Ecto neural progenitor cell (in vitro differentiated cells): Measurements from ENCODE around the gene GPRIN3.
"Not testable (repeated sequence)": the region's sequence is repeated elsewhere in the genome, so short reads cannot be mapped to it uniquely, and the experiment has no call there.

Source experiments
- DNase-seq: peaks from one replicate; pipeline ENCODE4 v3.0.0-alpha.2; 2018; ENCODE audit warnings: low spot score

The GPRIN3 gene

DNA sequence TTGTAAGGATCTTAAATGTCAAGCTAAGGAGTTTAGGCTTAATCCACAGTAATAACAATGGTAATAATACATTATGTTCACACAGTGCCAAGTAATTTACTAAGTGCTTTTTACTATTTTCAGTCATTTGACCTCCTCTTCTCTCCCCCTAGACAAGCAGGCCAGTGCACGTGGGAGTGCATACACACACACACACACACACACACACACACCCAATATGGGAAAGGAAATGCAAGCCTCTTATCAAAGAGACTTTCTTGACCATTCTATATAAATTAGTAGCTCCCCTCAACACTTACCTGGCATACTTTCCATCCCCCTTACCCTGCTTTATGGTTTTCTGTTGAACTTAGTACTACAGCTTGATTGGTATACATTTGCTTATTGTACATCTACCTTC, 3.8 kb upstream of the GPRIN3 start:
- no peak for DNase-seq

DNA sequence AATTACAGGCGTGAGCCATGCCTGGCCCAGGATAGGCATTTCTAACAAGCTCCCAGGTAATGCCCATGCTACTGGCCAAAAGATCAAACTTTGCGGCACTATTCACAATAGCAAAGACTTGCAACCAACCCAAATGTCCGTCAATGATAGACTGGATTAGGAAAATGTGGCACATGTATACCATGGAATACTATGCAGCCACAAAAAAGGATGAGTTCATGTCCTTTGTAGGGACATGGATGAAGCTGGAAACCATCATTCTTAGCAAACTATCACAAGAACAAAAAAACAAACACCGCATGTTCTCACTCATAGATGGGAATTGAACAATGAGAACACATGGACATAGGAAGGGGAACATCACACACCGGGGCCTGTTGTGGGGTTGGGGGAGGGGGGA, 1.6 kb upstream of the GPRIN3 start:
- not testable (repeated sequence) for DNase-seq

- DNase-seq = no peak
These were observed 531 bp upstream of the GPRIN3 start for GRCh38 chr4:89308161-89308500.

GRCh38 chr4:89307178-89307445, 488 bp downstream of the GPRIN3 start:
- no peak for DNase-seq

DNA sequence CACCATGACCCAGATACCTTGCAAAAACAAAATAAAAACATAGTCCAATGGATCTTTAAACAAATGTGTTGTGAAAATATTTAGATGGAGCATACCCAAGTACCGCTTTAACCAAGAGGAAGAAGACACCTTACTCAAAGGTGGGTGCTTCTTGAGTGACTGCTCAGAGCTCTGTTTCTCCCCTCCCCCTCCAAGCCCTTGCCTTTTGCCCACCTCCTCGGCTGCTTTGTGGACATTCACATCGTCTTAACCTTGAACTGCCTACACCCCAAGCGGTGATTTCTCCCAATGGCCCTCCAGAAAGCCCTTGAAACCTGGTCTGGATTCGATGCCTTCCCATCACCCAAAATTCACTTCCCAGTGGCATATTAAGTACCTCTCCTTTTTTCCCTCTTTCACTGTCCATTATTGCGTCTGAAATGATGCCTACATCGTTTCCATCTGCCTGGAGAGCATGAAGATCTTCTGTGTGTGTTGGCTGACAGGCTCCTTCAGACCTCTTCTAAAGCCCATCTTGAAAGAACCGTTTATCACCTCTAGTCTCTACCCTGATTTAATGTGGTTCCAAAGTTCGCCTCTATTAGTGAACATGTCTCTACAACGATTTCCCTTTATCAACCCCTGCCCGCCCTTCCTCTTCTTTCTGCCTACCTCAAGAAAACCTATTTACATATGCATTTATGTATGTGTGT, 968 bp downstream of the GPRIN3 start:
- DNase-seq = no peak

GRCh38 chr4:89305712-89306437, 1.7 kb downstream of the GPRIN3 start:
- DNase-seq = no peak

DNA sequence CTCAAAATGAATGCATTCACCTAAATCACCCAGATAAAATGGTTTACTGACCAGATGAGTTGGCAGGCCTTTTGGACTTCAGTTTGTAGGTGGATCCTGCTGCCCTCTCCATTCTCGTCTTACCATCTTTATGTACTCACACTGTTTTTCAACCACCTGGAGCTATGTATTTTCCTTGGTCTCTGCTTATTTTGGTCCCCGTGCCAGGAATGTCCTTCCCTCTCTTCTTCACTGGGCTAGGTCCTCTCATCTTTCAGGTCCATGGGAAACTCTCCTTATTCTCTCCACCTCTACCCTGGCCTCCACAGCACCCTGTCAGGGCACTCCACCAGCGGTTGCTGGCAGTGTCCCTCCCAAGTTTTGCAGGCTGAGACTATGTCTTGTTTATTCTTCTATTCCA, 2.6 kb downstream of the GPRIN3 start:
- no peak for DNase-seq

DNA sequence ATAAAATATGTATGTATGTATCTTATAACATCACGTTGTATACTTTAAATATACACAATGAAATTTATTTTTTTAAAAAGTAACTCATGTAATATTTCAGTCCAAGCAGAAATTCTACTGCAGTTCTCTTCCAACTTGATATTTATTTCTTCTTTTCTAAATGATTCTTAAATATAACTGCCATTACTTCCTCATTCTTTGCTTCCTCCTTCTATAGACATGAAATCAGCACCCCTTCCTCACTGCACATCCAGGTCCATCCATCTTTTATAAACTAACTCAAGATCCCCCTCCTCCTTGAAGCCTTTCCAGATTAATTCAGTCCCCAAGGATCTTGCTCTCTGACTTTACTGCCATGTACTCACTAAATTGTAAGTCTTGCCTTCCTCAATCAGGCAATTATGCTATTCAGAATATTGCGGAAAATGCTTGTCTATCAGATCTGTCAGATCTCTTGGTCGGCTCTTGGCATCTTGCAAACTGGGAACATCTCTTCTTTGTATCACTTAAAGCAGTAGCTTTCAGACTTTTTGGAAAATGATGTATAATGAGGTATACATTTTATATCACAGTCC, 3.7 kb downstream of the GPRIN3 start:
- no peak for DNase-seq

DNA sequence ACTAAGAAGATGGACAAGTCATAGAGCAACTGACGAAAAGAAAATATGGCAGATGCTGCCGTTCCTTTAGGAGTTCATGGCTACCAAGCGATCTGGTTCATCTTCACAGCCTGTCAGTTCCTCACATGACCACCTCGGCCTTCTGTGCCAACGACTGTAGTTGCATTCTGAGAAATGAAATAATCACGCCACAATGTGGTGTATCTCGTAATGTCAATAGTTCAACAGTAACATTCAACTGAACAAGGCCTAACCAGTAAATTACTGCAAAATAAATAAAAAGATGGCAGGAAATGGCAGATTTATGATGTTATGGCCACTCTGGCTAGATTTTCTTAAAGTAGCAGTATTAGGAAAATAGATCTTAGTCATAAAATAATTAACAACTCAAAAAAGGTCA, 4.4 kb downstream of the GPRIN3 start:
- DNase-seq = no peak

DNA sequence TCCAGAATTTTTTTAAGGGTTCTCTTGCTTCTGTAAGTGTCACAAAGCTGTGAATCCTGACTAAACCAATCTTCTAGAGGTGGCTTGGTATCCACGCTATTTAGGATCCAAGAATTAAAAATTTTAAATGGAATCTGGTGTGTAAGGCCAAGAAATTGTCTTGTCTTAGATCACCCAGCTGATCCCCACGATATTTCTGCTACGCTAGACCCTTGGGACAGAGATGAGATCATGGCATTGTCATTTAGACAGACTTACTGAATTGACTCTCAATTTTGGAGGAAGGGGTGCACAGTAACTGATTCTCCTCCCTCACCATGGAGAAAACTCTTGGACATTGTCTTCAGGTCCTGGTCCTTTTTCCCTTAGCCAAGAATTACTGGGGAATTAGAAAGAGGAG, 5.7 kb downstream of the GPRIN3 start:
- DNase-seq = no peak

GRCh38 chr4:89301003-89301402, 6.6 kb downstream of the GPRIN3 start:
- DNase-seq = no peak

GRCh38 chr4:89300499-89300898, 7.1 kb downstream of the GPRIN3 start:
- no peak for DNase-seq

- no peak for DNase-seq
These were observed 7.5 kb downstream of the GPRIN3 start for GRCh38 chr4:89300060-89300459.

DNA sequence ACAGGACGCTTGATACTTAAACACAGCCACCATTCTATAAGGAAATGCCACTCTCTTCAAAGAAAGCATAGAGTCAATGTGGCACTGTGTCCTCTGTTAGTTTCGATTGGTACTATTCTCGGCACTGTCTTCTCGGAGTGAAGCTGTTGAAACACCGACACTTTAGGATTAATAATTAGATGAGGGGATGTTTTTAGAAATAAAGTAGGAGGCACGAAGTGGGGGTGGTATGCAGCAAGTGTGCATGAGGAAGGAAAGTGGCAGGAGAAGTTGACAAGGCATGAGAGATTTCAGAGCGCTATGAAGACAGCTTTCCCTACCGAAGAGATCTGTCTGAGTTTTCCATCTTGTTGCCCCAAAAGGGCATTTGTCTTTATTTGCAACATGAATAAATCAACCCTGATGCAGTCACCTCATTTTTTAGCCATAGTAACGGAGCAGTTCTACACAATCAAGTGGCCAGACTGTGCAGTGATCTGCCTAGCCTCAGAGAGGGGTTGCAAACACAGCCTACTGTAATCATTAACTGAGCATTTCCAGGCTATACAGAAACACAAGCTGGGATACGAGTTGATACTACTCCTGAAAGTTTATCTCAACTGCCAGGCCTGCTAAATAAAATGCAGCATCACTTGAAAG, 8.3 kb downstream of the GPRIN3 start:
- DNase-seq = no peak

DNA sequence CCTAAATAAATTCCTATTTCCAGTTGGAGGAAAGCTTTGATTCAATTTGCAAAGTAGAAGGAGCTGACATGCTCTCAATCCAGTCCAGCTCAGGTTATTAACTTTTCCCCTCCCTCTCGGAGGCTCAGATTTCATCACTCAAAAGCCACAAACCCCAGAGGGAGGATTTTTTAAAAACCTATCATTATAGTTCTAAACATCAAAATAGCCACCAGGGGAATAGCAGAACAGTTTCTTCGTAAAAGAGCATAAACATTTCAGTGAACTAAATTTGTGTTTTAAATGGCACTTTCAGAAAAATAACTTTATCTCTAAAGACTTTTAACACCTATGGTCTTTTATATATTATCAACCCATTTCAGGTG, 8.8 kb downstream of the GPRIN3 start:
- DNase-seq = no peak

GRCh38 chr4:89298155-89298554, 9.4 kb downstream of the GPRIN3 start:
- no peak for DNase-seq

DNA sequence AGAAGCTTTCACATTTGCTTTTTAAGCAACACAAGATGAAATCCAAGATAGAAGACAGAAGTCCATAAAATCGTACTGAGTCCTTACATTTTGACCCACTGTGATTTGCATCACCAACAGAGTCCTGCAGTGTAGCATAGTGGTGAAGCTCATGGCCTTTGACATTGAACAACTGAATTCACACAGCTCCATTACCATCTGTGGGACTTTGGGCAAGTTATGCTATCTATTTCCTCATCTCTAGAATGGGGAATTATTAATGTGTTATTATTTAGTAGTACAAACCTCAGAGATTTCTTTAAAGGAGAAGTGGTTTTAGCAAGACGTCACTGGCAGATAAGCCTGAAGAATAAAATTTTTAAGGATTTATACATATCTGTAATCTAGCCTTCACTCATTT, 10.7 kb downstream of the GPRIN3 start:
- no peak for DNase-seq

DNA sequence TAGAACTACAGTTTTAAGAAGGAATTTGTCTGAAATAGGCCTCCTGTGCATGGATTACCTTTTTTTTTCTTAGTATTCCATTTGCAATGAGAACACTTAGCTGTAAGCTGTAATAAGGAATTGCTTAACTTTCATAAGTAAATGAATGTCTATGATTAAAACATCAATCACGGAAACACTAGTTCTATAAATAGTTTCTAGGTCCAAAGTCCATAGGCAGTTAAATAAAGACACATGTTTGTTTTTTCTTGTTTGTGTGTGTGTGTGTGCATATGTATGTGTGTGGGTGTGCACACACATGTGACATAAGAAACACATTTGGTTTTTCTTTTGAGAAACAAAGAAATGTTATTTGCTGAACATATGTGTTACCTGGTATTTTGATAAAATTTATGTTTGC, 11.2 kb downstream of the GPRIN3 start:
- no peak for DNase-seq

DNA sequence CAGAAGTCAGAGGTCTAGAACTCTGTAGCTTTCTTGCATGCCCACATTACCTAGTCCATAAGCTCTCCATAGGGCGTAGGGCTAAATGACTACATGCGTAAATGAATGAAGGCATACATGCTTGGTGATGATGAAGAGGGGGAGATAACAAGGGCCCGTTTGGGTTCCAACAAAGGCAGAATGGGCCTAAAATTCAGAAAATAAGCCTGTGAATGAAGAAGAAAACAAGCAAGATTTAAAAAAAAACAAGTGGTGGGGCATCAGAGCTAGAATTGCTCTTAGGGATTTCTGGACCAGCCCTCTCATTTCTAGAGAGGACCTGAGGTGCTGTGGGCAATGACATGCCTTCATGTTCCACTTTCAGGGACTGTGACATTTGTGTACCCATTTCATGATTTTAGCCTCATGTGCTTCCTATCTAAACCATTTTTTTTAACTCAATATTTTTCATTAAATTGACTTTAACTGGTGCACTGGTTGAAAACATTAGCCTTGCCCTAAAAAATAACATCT, 12.1 kb downstream of the GPRIN3 start:
- no peak for DNase-seq

GRCh38 chr4:89294573-89295269, 12.9 kb downstream of the GPRIN3 start:
- no peak for DNase-seq

- no peak for DNase-seq
These were observed 14.3 kb downstream of the GPRIN3 start for GRCh38 chr4:89293299-89293698.

GRCh38 chr4:89290727-89291516, 16.7 kb downstream of the GPRIN3 start:
- DNase-seq = no peak
